OCI-LY1 (cell line): ENCODE data around the gene TMEM187.
A peak's percentile ranks its signal among the peaks of the same experiment; 100 is the strongest.

Experiments
- H2AFZ ChIP-seq: fragments of 200-600 bp; sonication (generic), shearing (Covaris generic); 2 replicates; pipeline ENCODE4 v1.6.0; 2014; ENCODE audit warnings: antibody characterized with exemption, mild to moderate bottlenecking, low read length
- H3F3A ChIP-seq: fragments of 200-600 bp; sonication (generic), shearing (Covaris generic); 2 replicates; pipeline ENCODE4 v1.6.0; 2014; ENCODE audit warnings: mild to moderate bottlenecking, antibody characterized with exemption, low read length, moderate library complexity; ENCODE audit not compliant: insufficient read depth
- H3K27ac ChIP-seq: fragments of 200-600 bp; sonication (generic); 2 replicates; pipeline ENCODE4 v1.5.1; 2014; ENCODE audit warnings: low read length, mixed run types, mild to moderate bottlenecking, low read depth; ENCODE audit not compliant: poor library complexity, severe bottlenecking
- H3K27me3 ChIP-seq: fragments of 200-600 bp; sonication (generic); 2 replicates; pipeline ENCODE4 v1.6.0; 2014; ENCODE audit warnings: antibody characterized with exemption, mild to moderate bottlenecking, low read length, moderate library complexity; ENCODE audit not compliant: insufficient read depth
- H3K36me3 ChIP-seq: fragments of 200-600 bp; sonication (generic); 2 replicates; pipeline ENCODE4 v1.6.1; 2014; ENCODE audit warnings: mild to moderate bottlenecking, antibody characterized with exemption, low read length, moderate library complexity, mixed read lengths; ENCODE audit not compliant: insufficient read depth
- H3K4me1 ChIP-seq: fragments of 200-600 bp; sonication (generic); 2 replicates; pipeline ENCODE4 v1.5.1; 2014; ENCODE audit warnings: mild to moderate bottlenecking, low read length, moderate library complexity; ENCODE audit not compliant: insufficient read depth, severe bottlenecking
- H3K4me2 ChIP-seq: fragments of 200-600 bp; sonication (generic), shearing (Covaris generic); 2 replicates; pipeline ENCODE4 v1.6.1; 2014; ENCODE audit warnings: low read length
- H3K4me3 ChIP-seq: fragments of 200-600 bp; sonication (generic); 2 replicates; pipeline ENCODE4 v1.5.1; 2014; ENCODE audit warnings: low read length, low read depth, mild to moderate bottlenecking, mixed read lengths; ENCODE audit not compliant: poor library complexity, severe bottlenecking
- H3K79me2 ChIP-seq: fragments of 200-600 bp; shearing (Covaris generic); 2 replicates; pipeline ENCODE4 v1.6.1; 2016; ENCODE audit warnings: mixed run types, low read length, mixed read lengths; ENCODE audit not compliant: insufficient read depth
- H3K9ac ChIP-seq: fragments of 200-600 bp; sonication (generic), shearing (Covaris generic); 2 replicates; pipeline ENCODE4 v1.6.1; 2014; ENCODE audit warnings: mild to moderate bottlenecking, low read length, mixed read lengths
- H3K9me2 ChIP-seq: fragments of 200-600 bp; sonication (generic), shearing (Covaris generic); 2 replicates; pipeline ENCODE4 v1.6.1; 2014; ENCODE audit warnings: low read depth, mild to moderate bottlenecking, low read length, mixed read lengths
- H3K9me3 ChIP-seq: fragments of 200-600 bp; shearing (Covaris generic); 2 replicates; pipeline ENCODE4 v1.6.1; 2014; ENCODE audit warnings: low read length, mixed read lengths
- H4K20me1 ChIP-seq: fragments of 200-600 bp; sonication (generic), shearing (Covaris generic); 2 replicates; pipeline ENCODE4 v1.6.0; 2016; ENCODE audit warnings: mild to moderate bottlenecking, low read length; ENCODE audit not compliant: insufficient read depth
- CTCF ChIP-seq: fragments of 200-600 bp; sonication (generic), shearing (Covaris generic); IDR thresholded peaks from 2 replicates; pipeline ENCODE4 v1.5.1; 2017; ENCODE audit warnings: mild to moderate bottlenecking, antibody characterized with exemption, low read length, moderate library complexity, mixed read lengths
- EZH2 ChIP-seq: fragments of 200-600 bp; sonication (generic), shearing (Covaris generic); IDR thresholded peaks from 2 replicates; pipeline ENCODE4 v1.8.0; 2017; ENCODE audit warnings: borderline replicate concordance, mixed run types, mild to moderate bottlenecking, antibody characterized with exemption, low read length, moderate library complexity, mixed read lengths

Gene TMEM187

DNA sequence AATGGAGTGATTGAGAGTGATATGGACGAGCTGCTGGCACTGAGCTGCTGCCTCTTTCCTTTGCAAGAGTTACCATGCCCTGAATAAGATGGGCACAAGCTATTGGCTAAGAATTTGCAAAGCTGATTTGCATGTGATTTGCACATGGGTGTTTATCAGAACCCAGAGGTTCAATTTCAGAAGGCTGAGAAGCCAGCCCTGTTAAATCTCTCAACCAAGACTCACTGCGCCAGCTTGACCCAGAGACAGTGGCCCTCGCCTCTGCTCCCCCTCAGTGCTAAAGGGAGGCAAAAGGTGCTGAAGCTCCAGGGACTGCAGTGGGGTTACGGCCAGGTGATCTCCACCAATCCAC is 47.2 kb upstream of the TMEM187 start:
- Histone ChIP-seq H3F3A (no peaks in the 10 kb centered on the region), H3K36me3 (peaks cover 24% of the 10 kb centered on the region; the same call in 1 of the 2 replicates), H3K9me2 (no peaks in the 10 kb centered on the region), H4K20me1 (no peaks in the 10 kb centered on the region), H3K79me2 (no peaks in the 10 kb centered on the region), H3K27ac (peak overlapping the region; percentile 100), H3K4me3 (peak overlapping the region; percentile 95), H3K4me2 (peak overlapping the region; percentile 95), H3K27me3 (no peaks in the 10 kb centered on the region), H2AFZ (no peak overlapping the region), H3K4me1 (peaks cover 59% of the 10 kb centered on the region), H3K9ac (peak overlapping the region; percentile 97), H3K9me3 (no peaks in the 10 kb centered on the region)
- TF ChIP-seq EZH2: no peak
- no peak for TF ChIP-seq CTCF

- Histone ChIP-seq H3K4me3 (peak within 1 kb of the TSS; percentile 95), H3K36me3 (peaks cover 23% of the 10 kb centered on the region; the same call in 1 of the 2 replicates), H3K9me2 (no peaks in the 10 kb centered on the region), H4K20me1 (no peaks in the 10 kb centered on the region), H2AFZ (no peak within 1 kb of the TSS), H3K79me2 (no peaks in the 10 kb centered on the region), H3K27ac (peak within 1 kb of the TSS; percentile 100), H3K4me2 (peak within 1 kb of the TSS; percentile 95), H3K9me3 (no peaks in the 10 kb centered on the region), H3K27me3 (no peaks in the 10 kb centered on the region), H3F3A (no peaks in the 10 kb centered on the region), H3K9ac (peak within 1 kb of the TSS; percentile 97), H3K4me1 (peaks cover 59% of the 10 kb centered on the region)
- TF ChIP-seq CTCF (no peak), EZH2 (no peak)
Measured at GRCh38 chrX:153925739-153926551, 46.6 kb upstream of the TMEM187 start, which contains the start of gene ARHGAP4. ARHGAP4 (minus strand) TSS chrX:153926264; CDS start chrX:153926202, 62 bp downstream.

GRCh38 chrX:153926552-153926857 is 46.0 kb upstream of the TMEM187 start:
- Histone ChIP-seq H3K4me3 (peak overlapping the region; percentile 95), H3K9me3 (no peaks in the 10 kb centered on the region), H3K36me3 (peaks cover 23% of the 10 kb centered on the region; the same call in 1 of the 2 replicates), H3K9ac (peak overlapping the region; percentile 97), H3K27ac (peak overlapping the region; percentile 100), H2AFZ (no peak overlapping the region), H3K4me2 (peak overlapping the region; percentile 95), H3K4me1 (peaks cover 59% of the 10 kb centered on the region), H3F3A (no peaks in the 10 kb centered on the region), H3K9me2 (no peaks in the 10 kb centered on the region), H4K20me1 (no peaks in the 10 kb centered on the region), H3K27me3 (no peaks in the 10 kb centered on the region), H3K79me2 (no peaks in the 10 kb centered on the region)
- TF ChIP-seq CTCF (no peak), EZH2 (no peak)
